AG04449 (cell line): ENCODE measurements around the gene BICD2.

Source experiments
- CTCF ChIA-PET: fragments of 350-600 bp; formaldehyde crosslinking; extraction: SDS; loops from one replicate; lab custom pipeline; 2021; ENCODE audit warnings: antibody characterized with exemption; lab: Yijun Ruan, JAX
- POLR2A ChIA-PET: fragments of 400-600, 350-600 bp; formaldehyde crosslinking; extraction: SDS; loops from one replicate; lab custom pipeline; 2020; ENCODE audit warnings: antibody characterized with exemption, inconsistent platforms; lab: Yijun Ruan, JAX
- DNase-seq: peaks from one replicate; pipeline ENCODE4 v3.0.0-alpha.2; 2010; ENCODE audit warnings: low read depth, low spot score
- H3K4me3 ChIP-seq: 2 replicates; pipeline ENCODE4 v1.5.1; 2011; ENCODE audit warnings: low read depth, mild to moderate bottlenecking, control low read depth, low read length
- TF ChIP-seq, protein P1 (sequence below): IDR thresholded peaks from one replicate; pipeline ENCODE4 v1.5.1; 2011; ENCODE audit warnings: mild to moderate bottlenecking, moderate library complexity, low read length, control low read depth, inconsistent platforms; ENCODE audit not compliant: insufficient read depth; ENCODE audit errors: missing control alignments

Gene BICD2

DNA sequence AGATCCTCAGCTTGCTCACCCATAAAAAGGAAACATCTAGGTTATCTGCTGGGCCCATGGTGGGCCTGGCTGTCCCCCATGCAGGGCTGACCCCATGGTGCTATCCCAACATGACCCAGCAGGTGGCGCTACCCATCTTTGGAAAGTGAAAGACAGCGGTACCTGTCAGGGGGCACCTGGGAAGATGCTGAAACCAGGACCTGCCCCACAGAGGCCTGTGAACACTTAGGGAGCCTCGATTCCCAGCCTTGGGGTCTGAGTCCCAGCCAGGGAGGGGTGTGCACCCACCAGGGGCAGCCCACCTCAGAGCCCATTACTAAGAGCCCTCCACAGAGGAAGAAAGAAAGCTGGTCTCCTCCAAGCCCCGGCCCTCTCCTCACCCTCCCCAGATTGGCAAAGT is 48.1 kb downstream of the BICD2 start:
- TF ChIP-seq, protein P1, sequence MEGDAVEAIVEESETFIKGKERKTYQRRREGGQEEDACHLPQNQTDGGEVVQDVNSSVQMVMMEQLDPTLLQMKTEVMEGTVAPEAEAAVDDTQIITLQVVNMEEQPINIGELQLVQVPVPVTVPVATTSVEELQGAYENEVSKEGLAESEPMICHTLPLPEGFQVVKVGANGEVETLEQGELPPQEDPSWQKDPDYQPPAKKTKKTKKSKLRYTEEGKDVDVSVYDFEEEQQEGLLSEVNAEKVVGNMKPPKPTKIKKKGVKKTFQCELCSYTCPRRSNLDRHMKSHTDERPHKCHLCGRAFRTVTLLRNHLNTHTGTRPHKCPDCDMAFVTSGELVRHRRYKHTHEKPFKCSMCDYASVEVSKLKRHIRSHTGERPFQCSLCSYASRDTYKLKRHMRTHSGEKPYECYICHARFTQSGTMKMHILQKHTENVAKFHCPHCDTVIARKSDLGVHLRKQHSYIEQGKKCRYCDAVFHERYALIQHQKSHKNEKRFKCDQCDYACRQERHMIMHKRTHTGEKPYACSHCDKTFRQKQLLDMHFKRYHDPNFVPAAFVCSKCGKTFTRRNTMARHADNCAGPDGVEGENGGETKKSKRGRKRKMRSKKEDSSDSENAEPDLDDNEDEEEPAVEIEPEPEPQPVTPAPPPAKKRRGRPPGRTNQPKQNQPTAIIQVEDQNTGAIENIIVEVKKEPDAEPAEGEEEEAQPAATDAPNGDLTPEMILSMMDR, result peak; percentile 89
- no peak for DNase-seq
- POLR2A ChIA-PET, result interaction anchor here (0.6 kb wide), 1 partner anchor 28 kb away, joined by 3 read pairs; no protein-coding TSS in a partner anchor
- no peak overlapping the region for H3K4me3 ChIP-seq
- CTCF ChIA-PET, result interaction anchor here (0.6 to 15.5 kb wide), 19 partner anchors 10 to 85 kb away, joined by 3 to 271 read pairs (median 6); partner anchors contain the start of gene BICD2

DNA sequence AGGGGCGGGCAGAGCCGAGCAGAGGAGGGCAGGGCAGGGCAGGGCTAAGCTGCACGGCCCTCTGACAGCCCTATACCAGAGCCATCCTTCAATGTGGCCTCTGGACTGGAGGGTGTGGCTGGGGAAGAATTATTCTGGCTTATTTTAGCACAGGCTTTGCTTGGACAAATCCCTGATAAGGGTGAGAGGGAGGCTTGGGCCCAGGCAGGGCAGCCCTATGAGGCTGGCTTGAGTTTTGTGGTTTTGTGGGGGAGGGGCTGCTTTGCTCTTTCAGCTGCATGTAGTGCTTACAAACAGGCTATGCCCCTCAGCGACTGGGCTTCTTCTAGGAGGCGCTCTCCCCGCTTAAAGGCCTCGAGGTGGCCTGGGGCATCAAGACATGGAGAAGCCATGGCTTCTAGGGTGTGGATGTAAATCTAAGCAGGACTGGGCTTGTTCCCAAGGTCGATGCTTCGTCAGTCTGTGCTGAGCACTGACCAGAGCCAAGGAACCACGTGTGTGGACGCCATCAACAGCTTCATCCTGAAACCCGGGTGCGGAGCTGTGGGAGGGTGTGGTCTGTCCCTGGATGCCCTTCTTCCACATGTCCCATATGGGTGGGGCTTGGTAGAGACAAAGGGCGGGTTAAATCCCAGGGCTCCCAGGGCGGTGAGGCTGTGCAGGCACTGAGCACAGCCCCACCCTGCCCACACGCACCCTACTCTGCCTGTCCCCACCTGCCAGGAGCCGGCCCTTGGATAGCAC is 49.0 kb downstream of the BICD2 start:
- no peak overlapping the region for H3K4me3 ChIP-seq
- TF ChIP-seq, protein P1, result no peak
- no peak for DNase-seq
- POLR2A ChIA-PET, result no interaction called here
- CTCF ChIA-PET, result interaction anchor here (0.7 to 15.5 kb wide), 16 partner anchors 9 to 383 kb away, joined by 3 to 271 read pairs (median 6); partner anchors contain the start of gene BICD2

DNA sequence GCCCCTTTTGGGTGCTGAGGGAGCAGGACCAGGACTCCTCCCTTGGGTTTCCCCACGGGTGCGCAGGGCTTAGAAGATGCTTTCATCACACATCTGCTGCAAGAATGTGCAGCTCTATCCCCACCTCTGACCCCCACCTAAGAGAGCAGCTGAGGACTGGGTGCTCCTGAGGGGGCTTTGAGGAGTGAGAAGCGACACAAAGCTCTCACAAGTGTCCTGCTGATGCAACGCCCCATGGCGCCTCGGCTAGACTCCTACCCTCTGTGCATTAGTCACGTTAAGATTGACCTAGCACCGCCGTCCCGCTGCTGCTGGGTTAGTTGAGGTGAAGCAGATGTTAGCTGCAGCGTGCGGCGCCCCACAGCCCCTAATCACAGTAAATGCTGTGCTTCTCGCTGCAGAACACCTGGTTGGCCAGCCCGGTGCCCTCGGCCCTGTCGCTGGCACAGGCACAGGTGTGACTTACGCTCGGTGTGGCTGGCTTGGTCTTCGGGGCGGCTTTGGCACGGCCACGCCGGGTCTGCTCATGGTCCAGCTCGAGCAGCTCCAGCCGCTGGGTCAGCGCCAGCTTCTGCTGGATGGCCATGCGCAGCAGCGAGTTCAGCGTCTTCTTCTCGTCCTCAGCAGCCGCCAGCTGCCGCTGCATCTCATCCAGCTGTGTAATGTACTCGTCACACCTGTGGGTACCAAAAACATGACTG is 49.7 kb downstream of the BICD2 start:
- ChIA-PET CTCF (interaction anchor here (1.1 to 15.5 kb wide), 8 partner anchors 8 to 382 kb away, joined by 3 to 271 read pairs (median 6); partner anchors contain the start of gene BICD2), POLR2A (interaction anchor here (0.6 kb wide), 1 partner anchor 12 kb away, joined by 3 read pairs; no protein-coding TSS in a partner anchor)
- TF ChIP-seq, protein P1, result no peak
- H3K4me3 ChIP-seq, result no peak overlapping the region
- no peak for DNase-seq

DNA sequence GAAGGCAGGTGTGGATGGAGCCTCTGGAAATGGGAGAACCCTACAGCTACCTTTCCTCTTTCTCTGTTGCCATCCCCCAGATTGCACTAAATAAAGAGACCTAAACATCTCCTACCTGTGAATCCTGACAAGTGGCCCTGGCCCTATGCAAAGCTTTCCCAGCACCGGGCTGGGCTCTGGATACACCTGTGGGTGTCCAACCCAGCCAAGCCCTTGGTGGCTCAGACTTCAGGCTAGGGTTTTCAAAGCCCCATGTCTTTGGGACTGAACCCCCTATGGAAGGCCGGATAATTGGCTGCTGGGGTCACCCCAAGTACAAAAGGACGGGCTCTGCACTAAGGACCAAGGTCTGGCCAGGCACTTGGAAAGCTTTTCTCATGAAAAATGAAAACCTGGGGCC is 50.6 kb downstream of the BICD2 start:
- no peak for DNase-seq
- H3K4me3 ChIP-seq, result no peak overlapping the region
- CTCF ChIA-PET, result interaction anchor here (7.3 to 15.5 kb wide), 3 partner anchors 11 to 77 kb away, joined by 46 to 271 read pairs (median 107); no protein-coding TSS in a partner anchor
- TF ChIP-seq, protein P1, result no peak
- POLR2A ChIA-PET, result interaction anchor here (0.6 kb wide), 1 partner anchor 13 kb away, joined by 3 read pairs; no protein-coding TSS in a partner anchor

DNA sequence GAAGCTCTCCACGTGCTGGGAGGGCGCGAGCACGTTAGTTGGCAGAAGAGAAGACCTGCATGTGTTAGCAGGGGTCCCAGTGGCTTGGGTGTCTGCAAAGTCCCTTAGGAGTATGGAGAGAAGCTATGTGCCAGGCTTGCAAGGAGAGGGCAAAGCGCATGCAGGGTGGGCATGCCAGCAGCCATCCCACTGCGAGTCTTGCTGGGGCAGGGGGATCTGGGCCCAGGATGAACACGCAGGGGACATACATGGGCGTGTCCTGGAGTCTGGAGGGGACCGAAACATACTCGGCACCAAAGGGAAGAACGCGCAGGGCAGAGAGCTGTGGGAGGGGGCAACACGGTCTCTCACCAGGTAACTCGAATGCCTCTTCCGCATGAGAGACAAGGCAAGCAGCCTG is 51.1 kb downstream of the BICD2 start:
- DNase-seq, result no peak
- no peak overlapping the region for H3K4me3 ChIP-seq
- ChIA-PET POLR2A (no interaction called here), CTCF (interaction anchor here (7.3 to 15.5 kb wide), 3 partner anchors 11 to 77 kb away, joined by 46 to 271 read pairs (median 107); no protein-coding TSS in a partner anchor)
- TF ChIP-seq, protein P1, result no peak

DNA sequence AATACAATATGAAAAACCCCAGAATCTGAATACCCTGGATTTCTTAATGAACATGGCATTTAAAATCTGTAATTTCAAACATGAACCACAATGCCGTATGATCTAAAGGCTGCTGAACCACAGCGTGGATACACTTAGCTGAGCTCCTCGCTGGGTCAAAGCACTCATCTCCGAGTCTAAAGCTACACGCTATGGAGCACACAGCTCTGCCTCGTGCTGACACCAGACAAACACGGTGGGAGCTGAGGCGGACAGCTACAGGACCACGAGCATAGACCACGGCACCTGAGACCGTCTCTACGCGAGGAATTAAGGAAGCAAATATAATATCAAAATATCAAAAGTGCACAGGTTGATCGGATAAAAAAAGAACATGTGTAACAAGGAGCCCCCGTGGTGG is 51.9 kb downstream of the BICD2 start:
- ChIA-PET POLR2A (no interaction called here), CTCF (interaction anchor here (7.3 to 15.5 kb wide), 3 partner anchors 10 to 78 kb away, joined by 46 to 271 read pairs (median 107); no protein-coding TSS in a partner anchor)
- no peak for DNase-seq
- TF ChIP-seq, protein P1, result no peak
- H3K4me3 ChIP-seq, result no peak overlapping the region
